HCT116 (cell line): ENCODE results near the gene BANF1. TPM values are rescaled to one million over a fixed set of nuclear protein-coding genes. Genes with fewer than 3 reads are reported as not detected.

ENCODE experiments used
- ATAC-seq: fragments of 200-7000 bp; cut with Tn5 transposase; 2 replicates; pipeline ENCODE4 v1.9.1; 2020; ENCODE audit warnings: mild to moderate bottlenecking, moderate library complexity
- BruUV-seq: library from RNA; stranded (reverse); fragments of 400-500 nt; replicated peaks from 2 replicates; lab custom pipeline; 2021; lab: Mats Ljungman, UMichigan
- CTCF ChIA-PET: fragments of 300-600 bp; sonication (Branson Sonifier 250); formaldehyde crosslinking; loops from one replicate; lab custom pipeline; 2021; ENCODE audit warnings: antibody characterized with exemption; lab: Charles Lee
- POLR2A ChIA-PET: fragments of 300-600, 350-600 bp; sonication (Branson Sonifier 250); formaldehyde crosslinking; loops from one replicate; lab custom pipeline; 2021; ENCODE audit warnings: antibody characterized with exemption; lab: Charles Lee
- RAD21 ChIA-PET, 2 experiments: fragments of 300-600 bp; sonication (Branson Sonifier 250); formaldehyde crosslinking; loops; one replicate each; lab custom pipeline; 2023; ENCODE audit warnings: low total read pairs in 2 of 2; ENCODE audit not compliant: uncharacterized antibody in 2 of 2, unreplicated experiment in 2 of 2, low non-redundant PET in 1 of 2; lab: Charles Lee
- DNase-seq: peaks from one replicate; pipeline ENCODE4 v3.0.0-alpha.2; 2010; ENCODE audit warnings: low read depth, low spot score
- H2AFZ ChIP-seq: fragments of 200-600 bp; shearing (Covaris generic), sonication (generic); 2 replicates; pipeline ENCODE4 v1.6.1; 2017; ENCODE audit warnings: low read depth, mixed run types, mixed read lengths, antibody characterized with exemption, low read length; ENCODE audit not compliant: poor library complexity, severe bottlenecking
- H3K27ac ChIP-seq: 2 replicates; pipeline ENCODE4 v1.5.1; 2012; ENCODE audit warnings: low read depth, low read length
- H3K27me3 ChIP-seq: fragments of 200-600 bp; sonication (generic); 2 replicates; pipeline ENCODE4 v1.6.1; 2016; ENCODE audit warnings: mixed run types, low read length, mixed read lengths; ENCODE audit not compliant: insufficient read depth
- H3K36me3 ChIP-seq, 2 experiments: fragments of 200-500 bp in 1 of 2; fragments of 200-600 bp in 1 of 2; sonication (Bioruptor generic) in 1 of 2; sonication (generic) in 1 of 2; 2 replicates each; pipeline versions ENCODE4 v1.5.1 to v1.6.1; 2014 to 2016; ENCODE audit warnings: low read length in 2 of 2, inconsistent platforms in 1 of 2, mixed read lengths in 1 of 2, mixed run types in 1 of 2; ENCODE audit not compliant: insufficient read depth in 2 of 2, control insufficient read depth in 1 of 2
- H3K4me1 ChIP-seq, 2 experiments: fragments of 200-600 bp in 1 of 2; sonication (generic) in 1 of 2; 2 replicates each; pipeline versions ENCODE4 v1.5.1 to v1.6.1; 2012 to 2017; ENCODE audit warnings: low read length in 2 of 2, inconsistent platforms in 1 of 2, mild to moderate bottlenecking in 1 of 2, mixed read lengths in 1 of 2, mixed run types in 1 of 2, moderate library complexity in 1 of 2; ENCODE audit not compliant: insufficient read depth in 2 of 2, control insufficient read depth in 1 of 2
- H3K4me2 ChIP-seq: fragments of 200-600 bp; sonication (generic); 2 replicates; pipeline ENCODE4 v1.6.1; 2017; ENCODE audit warnings: mixed run types, low read length, mixed read lengths
- H3K4me3 ChIP-seq, 2 experiments: fragments of 200-600 bp in 1 of 2; sonication (generic) in 1 of 2; replicated peaks in 1 of 2; 2 replicates each; pipeline ENCODE4 v1.5.1; 2011 to 2016; ENCODE audit warnings: low read length in 2 of 2, control low read depth in 1 of 2, low read depth in 1 of 2, mild to moderate bottlenecking in 1 of 2, mixed read lengths in 1 of 2, mixed run types in 1 of 2
- H3K79me2 ChIP-seq: fragments of 200-600 bp; sonication (generic); 2 replicates; pipeline ENCODE4 v1.6.1; 2017; ENCODE audit warnings: mild to moderate bottlenecking, mixed run types, low read length, moderate library complexity, mixed read lengths; ENCODE audit not compliant: insufficient read depth
- H3K9ac ChIP-seq: fragments of 200-600 bp; sonication (generic); 2 replicates; pipeline ENCODE4 v1.6.1; 2016; ENCODE audit warnings: low read length, mixed read lengths
- H3K9me2 ChIP-seq: fragments of 200-600 bp; sonication (generic), shearing (Covaris generic); 2 replicates; pipeline ENCODE4 v1.6.1; 2017; ENCODE audit warnings: mixed run types, mild to moderate bottlenecking, moderate library complexity; ENCODE audit not compliant: insufficient read depth
- H3K9me3 ChIP-seq, 2 experiments: fragments of 200-500 bp in 1 of 2; fragments of 200-600 bp in 1 of 2; sonication (Bioruptor generic) in 1 of 2; sonication (generic) in 1 of 2; 2 replicates each; pipeline ENCODE4 v1.6.1; 2014 to 2017; ENCODE audit warnings: low read length in 2 of 2, mixed read lengths in 2 of 2, inconsistent platforms in 1 of 2, low read depth in 1 of 2, mild to moderate bottlenecking in 1 of 2, mixed run types in 1 of 2, moderate library complexity in 1 of 2; ENCODE audit not compliant: control insufficient read depth in 1 of 2, insufficient read depth in 1 of 2
- H4K20me1 ChIP-seq: fragments of 200-600 bp; sonication (generic), shearing (Covaris generic); 2 replicates; pipeline ENCODE4 v1.6.1; 2017; ENCODE audit warnings: mixed run types, mild to moderate bottlenecking, moderate library complexity; ENCODE audit not compliant: insufficient read depth
- ATF3 ChIP-seq: IDR thresholded peaks from 2 replicates; pipeline ENCODE4 v1.6.1; 2012
- CBX3 ChIP-seq: IDR thresholded peaks from 2 replicates; pipeline ENCODE4 v1.6.1; 2012; ENCODE audit warnings: low read depth
- CEBPB ChIP-seq: IDR thresholded peaks from 2 replicates; pipeline ENCODE4 v1.6.1; 2012; ENCODE audit warnings: low read depth
- ELF1 ChIP-seq: IDR thresholded peaks from 2 replicates; pipeline ENCODE4 v1.6.1; 2012; ENCODE audit warnings: low read depth, borderline replicate concordance
- EZH2phosphoT487 ChIP-seq: fragments of 200-600 bp; IDR thresholded peaks from 2 replicates; pipeline ENCODE4 v1.6.1; 2018; ENCODE audit warnings: antibody characterized with exemption, borderline replicate concordance
- FOSL1 ChIP-seq: IDR thresholded peaks from 2 replicates; pipeline ENCODE4 v1.6.1; 2012; ENCODE audit warnings: low read depth
- JUND ChIP-seq: IDR thresholded peaks from 2 replicates; pipeline ENCODE4 v1.6.1; 2012
- MAX ChIP-seq: IDR thresholded peaks from 2 replicates; pipeline ENCODE4 v1.6.1; 2012
- POLR2A ChIP-seq: IDR thresholded peaks from 2 replicates; pipeline ENCODE4 v1.7.0; 2011; ENCODE audit warnings: borderline replicate concordance; ENCODE audit not compliant: insufficient read depth, insufficient read length; ENCODE audit errors: extremely low read depth
- POLR2AphosphoS5 ChIP-seq: IDR thresholded peaks from 2 replicates; pipeline ENCODE4 v1.6.1; 2011; ENCODE audit warnings: mild to moderate bottlenecking, low read depth, low read length, moderate library complexity
- RAD21 ChIP-seq: IDR thresholded peaks from 2 replicates; pipeline ENCODE4 v1.6.1; 2012; ENCODE audit warnings: low read depth, mild to moderate bottlenecking
- REST ChIP-seq: IDR thresholded peaks from 2 replicates; pipeline ENCODE4 v1.6.1; 2012; ENCODE audit warnings: low read depth
- TCF7L2 ChIP-seq: IDR thresholded peaks from 2 replicates; pipeline ENCODE4 v1.7.0; 2011; ENCODE audit warnings: borderline replicate concordance, inconsistent platforms; ENCODE audit not compliant: insufficient read depth, insufficient read length; ENCODE audit errors: extremely low read depth
- YY1 ChIP-seq: IDR thresholded peaks from 2 replicates; pipeline ENCODE4 v1.6.1; 2011; ENCODE audit warnings: low read length, low read depth, moderate library complexity, mild to moderate bottlenecking; ENCODE audit not compliant: insufficient replicate concordance; ENCODE audit errors: extremely low read depth
- ZBTB33 ChIP-seq: IDR thresholded peaks from 2 replicates; pipeline ENCODE4 v1.6.1; 2011; ENCODE audit warnings: mild to moderate bottlenecking, low read length, moderate library complexity; ENCODE audit not compliant: insufficient replicate concordance; ENCODE audit errors: extremely low read depth
- ZFX ChIP-seq: fragments of 450-650 bp; IDR thresholded peaks from 2 replicates; pipeline ENCODE4 v1.6.1; 2017
- ZNF274 ChIP-seq: fragments of 200-500 bp; sonication (Bioruptor generic); IDR thresholded peaks from 2 replicates; pipeline ENCODE4 v1.6.1; 2014; ENCODE audit warnings: mild to moderate bottlenecking, low read depth, low read length, inconsistent platforms
- intact Hi-C: fragments of 100-400 bp; cut with micrococcal nuclease; formaldehyde crosslinking; loops from 2 replicates; pipeline ENCODE4 v1.10.0; 2022
- total RNA-seq: library from RNA; stranded (reverse); gene quantifications from one replicate; pipeline ENCODE4 v1.2.1, GENCODE V29; 2021; ENCODE audit not compliant: unreplicated experiment

Gene BANF1
- total RNA-seq, 1 experiment from 2014 or later = 356 TPM

- no TSS peak for BruUV-seq
- no peaks in the 10 kb centered on the region for H3K79me2 ChIP-seq
- intact Hi-C loops = no loop called here
- H3K4me2 ChIP-seq = no peak overlapping the region
- no peak overlapping the region for H3K4me3 ChIP-seq
- CTCF ChIA-PET = no interaction called here
- DNase-seq = no peak
- H3K4me1 ChIP-seq = no peaks in the 10 kb centered on the region
- peaks cover 0 to 4% of the 10 kb centered on the region in 2 experiments; a peak in 1 of 4 replicates for H3K36me3 ChIP-seq
- RAD21 ChIA-PET = no interaction called here
- no peak overlapping the region for H2AFZ ChIP-seq
- no peaks in the 10 kb centered on the region for H3K27me3 ChIP-seq
- no peak for TF ChIP-seq POLR2AphosphoS5
- TF ChIP-seq YY1 = no peak
- TF ChIP-seq FOSL1 = no peak
- no peak for TF ChIP-seq RAD21
- TF ChIP-seq ZNF274 = no peak
- no peak for TF ChIP-seq ELF1
- TF ChIP-seq POLR2A = no peak
- no peak for TF ChIP-seq CEBPB
- TF ChIP-seq ZBTB33 = no peak
- TF ChIP-seq TCF7L2 = no peak
- TF ChIP-seq REST = no peak
- no peak for TF ChIP-seq ZFX
- TF ChIP-seq CBX3 = no peak
- TF ChIP-seq ATF3 = no peak
- TF ChIP-seq MAX = no peak
- no peak for TF ChIP-seq EZH2phosphoT487
- no peak for TF ChIP-seq JUND
- no peak for ATAC-seq
- H3K27ac ChIP-seq = no peak overlapping the region
- POLR2A ChIA-PET = no interaction called here
- H4K20me1 ChIP-seq = no peaks in the 10 kb centered on the region
- no peaks in the 10 kb centered on the region for H3K9me2 ChIP-seq
- no peak overlapping the region for H3K9ac ChIP-seq
- no peaks in the 10 kb centered on the region for H3K9me3 ChIP-seq
Measured at GRCh38 chr11:65982824-65983588, 19.3 kb upstream of the BANF1 start.
